ENCODE results near the gene ADRA2C. TPM values are rescaled to one million over a fixed set of nuclear protein-coding genes. Genes with fewer than 3 reads are reported as not detected.

ADRA2C gene
- total RNA-seq, 4 donors from 2014 or later: 0.85 to 8.9 (median 4.4) TPM

- no peak for TF ChIP-seq CTCF (IDR thresholded peaks at IDR 0.05; ENCODE audit: low read depth)
Measured at GRCh38 chr4:3801931-3802550, 35.9 kb downstream of the ADRA2C start.

- no peak for TF ChIP-seq CTCF (IDR thresholded peaks at IDR 0.05; ENCODE audit: low read depth)
Measured at GRCh38 chr4:3802571-3803474, 36.6 kb downstream of the ADRA2C start.

- TF ChIP-seq CTCF (IDR thresholded peaks at IDR 0.05; ENCODE audit: low read depth): no peak
Measured at GRCh38 chr4:3803475-3803847, 37.3 kb downstream of the ADRA2C start.

- TF ChIP-seq CTCF (IDR thresholded peaks at IDR 0.05; ENCODE audit: low read depth): no peak
Measured at GRCh38 chr4:3803946-3804345, 37.8 kb downstream of the ADRA2C start.

- no peak for TF ChIP-seq CTCF (IDR thresholded peaks at IDR 0.05; ENCODE audit: low read depth)
Measured at GRCh38 chr4:3805026-3805425, 38.8 kb downstream of the ADRA2C start.

GRCh38 chr4:3805731-3806130 is 39.5 kb downstream of the ADRA2C start:
- TF ChIP-seq CTCF (IDR thresholded peaks at IDR 0.05; ENCODE audit: low read depth): no peak

GRCh38 chr4:3807311-3807710 is 41.1 kb downstream of the ADRA2C start:
- no peak for TF ChIP-seq CTCF (IDR thresholded peaks at IDR 0.05; ENCODE audit: low read depth)

All from subcutaneous adipose tissue (tissue), 4 donors.